ENCODE measurements around the gene BCL2L1. TPM values are rescaled to one million over a fixed set of nuclear protein-coding genes. Genes with fewer than 3 reads are reported as not detected.
A peak's percentile ranks its signal among the peaks of the same experiment; 100 is the strongest.

BCL2L1 gene
- total and polyA plus RNA-seq, 2 experiments from 2014 or later: 42.4 to 110 TPM

DNA sequence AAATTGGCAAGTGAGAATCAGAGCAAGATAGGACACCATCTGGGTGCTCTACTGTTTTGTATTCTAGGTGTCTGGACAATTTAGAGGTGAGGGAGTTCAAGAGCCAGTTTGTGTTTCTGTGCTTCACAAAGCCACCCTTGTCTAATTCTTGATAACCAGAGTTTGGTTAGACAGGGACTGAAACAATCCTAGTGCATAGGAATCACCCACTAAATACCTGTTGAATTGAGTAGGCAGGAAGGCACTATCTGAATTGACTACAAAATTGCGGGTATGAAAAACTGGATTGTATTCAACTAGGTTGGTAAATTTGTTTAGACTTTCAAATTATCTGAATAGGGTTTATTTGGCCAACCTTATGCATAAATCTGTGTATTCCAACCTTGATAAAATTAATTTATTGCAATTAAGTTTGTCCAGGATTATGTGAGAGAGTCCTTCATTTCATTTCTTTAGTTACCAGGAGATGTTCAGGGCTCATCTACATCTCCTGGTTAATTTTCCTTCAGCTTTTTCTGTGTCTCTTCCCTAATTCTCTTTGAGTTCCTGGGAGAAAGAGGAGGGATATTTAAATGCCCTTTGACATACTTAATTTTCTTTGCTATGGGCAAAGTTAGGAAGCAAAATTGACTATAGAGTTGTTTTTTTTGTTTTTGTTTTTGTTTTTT lies 18.1 kb upstream of the BCL2L1 start:
- Histone ChIP-seq H3K4me2 (peak overlapping the region; percentile 91), H3K4me1 (ENCODE audit: insufficient read depth) (peaks cover 16% of the 10 kb centered on the region), H3K27me3 (ENCODE audit: insufficient read depth) (no peaks in the 10 kb centered on the region), H3K36me3 (ENCODE audit: insufficient read depth) (peaks cover 30% of the 10 kb centered on the region), H2AFZ (no peak overlapping the region), H3F3A (replicated peaks; ENCODE audit: low read depth) (no peaks in the 10 kb centered on the region; the same call in 1 of the 2 replicates), H3K79me2 (replicated peaks; ENCODE audit: insufficient read depth) (peaks cover 65% of the 10 kb centered on the region), H3K27ac (ENCODE audit: low read depth) (no peak overlapping the region), H4K20me1 (replicated peaks; ENCODE audit: insufficient read depth) (peaks cover 40% of the 10 kb centered on the region), H3K4me3 (peak overlapping the region; percentile 81), H3K9me2 (ENCODE audit: insufficient read depth) (no peaks in the 10 kb centered on the region)
- Mint-ChIP-seq H3K9me3 (no peaks in the 10 kb centered on the region), H3K4me1 (no peaks in the 10 kb centered on the region; the same call in 2 of the 3 replicates), H3K36me3 (ENCODE audit: low read depth) (peaks cover 33% of the 10 kb centered on the region), H3K4me3 (no peak overlapping the region), H3K27ac (no peak overlapping the region), H3K27me3 (ENCODE audit: insufficient read depth, low read depth, poor library complexity) (peaks cover 4% of the 10 kb centered on the region)
- no peak for ATAC-seq
- DNase-seq (ENCODE audit: low spot score): no peak
- TF ChIP-seq POLR2AphosphoS5 (IDR thresholded peaks at IDR 0.05; ENCODE audit: low read depth): no peak
- no peak for TF ChIP-seq EZH2 (IDR thresholded peaks at IDR 0.05; ENCODE audit: low read depth, unreplicated experiment)
- TF ChIP-seq, protein P1, sequence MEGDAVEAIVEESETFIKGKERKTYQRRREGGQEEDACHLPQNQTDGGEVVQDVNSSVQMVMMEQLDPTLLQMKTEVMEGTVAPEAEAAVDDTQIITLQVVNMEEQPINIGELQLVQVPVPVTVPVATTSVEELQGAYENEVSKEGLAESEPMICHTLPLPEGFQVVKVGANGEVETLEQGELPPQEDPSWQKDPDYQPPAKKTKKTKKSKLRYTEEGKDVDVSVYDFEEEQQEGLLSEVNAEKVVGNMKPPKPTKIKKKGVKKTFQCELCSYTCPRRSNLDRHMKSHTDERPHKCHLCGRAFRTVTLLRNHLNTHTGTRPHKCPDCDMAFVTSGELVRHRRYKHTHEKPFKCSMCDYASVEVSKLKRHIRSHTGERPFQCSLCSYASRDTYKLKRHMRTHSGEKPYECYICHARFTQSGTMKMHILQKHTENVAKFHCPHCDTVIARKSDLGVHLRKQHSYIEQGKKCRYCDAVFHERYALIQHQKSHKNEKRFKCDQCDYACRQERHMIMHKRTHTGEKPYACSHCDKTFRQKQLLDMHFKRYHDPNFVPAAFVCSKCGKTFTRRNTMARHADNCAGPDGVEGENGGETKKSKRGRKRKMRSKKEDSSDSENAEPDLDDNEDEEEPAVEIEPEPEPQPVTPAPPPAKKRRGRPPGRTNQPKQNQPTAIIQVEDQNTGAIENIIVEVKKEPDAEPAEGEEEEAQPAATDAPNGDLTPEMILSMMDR (conservative IDR thresholded peaks at IDR 0.05; ENCODE audit: low read depth in 2 of 2): no peak
- no peak for TF ChIP-seq STAT1 (IDR thresholded peaks at IDR 0.05; ENCODE audit: unreplicated experiment)
- no peak for TF ChIP-seq EZH2phosphoT487 (IDR thresholded peaks at IDR 0.05; ENCODE audit: unreplicated experiment)
- no peak for TF ChIP-seq NANOG (IDR thresholded peaks at IDR 0.05; ENCODE audit: borderline replicate concordance)
- TF ChIP-seq CREB1 (CRISPR knock-in tag; IDR thresholded peaks at IDR 0.05; ENCODE audit: low read depth): no peak
- TF ChIP-seq, protein P2, sequence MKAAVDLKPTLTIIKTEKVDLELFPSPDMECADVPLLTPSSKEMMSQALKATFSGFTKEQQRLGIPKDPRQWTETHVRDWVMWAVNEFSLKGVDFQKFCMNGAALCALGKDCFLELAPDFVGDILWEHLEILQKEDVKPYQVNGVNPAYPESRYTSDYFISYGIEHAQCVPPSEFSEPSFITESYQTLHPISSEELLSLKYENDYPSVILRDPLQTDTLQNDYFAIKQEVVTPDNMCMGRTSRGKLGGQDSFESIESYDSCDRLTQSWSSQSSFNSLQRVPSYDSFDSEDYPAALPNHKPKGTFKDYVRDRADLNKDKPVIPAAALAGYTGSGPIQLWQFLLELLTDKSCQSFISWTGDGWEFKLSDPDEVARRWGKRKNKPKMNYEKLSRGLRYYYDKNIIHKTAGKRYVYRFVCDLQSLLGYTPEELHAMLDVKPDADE (IDR thresholded peaks at IDR 0.05): no peak
- TF ChIP-seq, protein P3, sequence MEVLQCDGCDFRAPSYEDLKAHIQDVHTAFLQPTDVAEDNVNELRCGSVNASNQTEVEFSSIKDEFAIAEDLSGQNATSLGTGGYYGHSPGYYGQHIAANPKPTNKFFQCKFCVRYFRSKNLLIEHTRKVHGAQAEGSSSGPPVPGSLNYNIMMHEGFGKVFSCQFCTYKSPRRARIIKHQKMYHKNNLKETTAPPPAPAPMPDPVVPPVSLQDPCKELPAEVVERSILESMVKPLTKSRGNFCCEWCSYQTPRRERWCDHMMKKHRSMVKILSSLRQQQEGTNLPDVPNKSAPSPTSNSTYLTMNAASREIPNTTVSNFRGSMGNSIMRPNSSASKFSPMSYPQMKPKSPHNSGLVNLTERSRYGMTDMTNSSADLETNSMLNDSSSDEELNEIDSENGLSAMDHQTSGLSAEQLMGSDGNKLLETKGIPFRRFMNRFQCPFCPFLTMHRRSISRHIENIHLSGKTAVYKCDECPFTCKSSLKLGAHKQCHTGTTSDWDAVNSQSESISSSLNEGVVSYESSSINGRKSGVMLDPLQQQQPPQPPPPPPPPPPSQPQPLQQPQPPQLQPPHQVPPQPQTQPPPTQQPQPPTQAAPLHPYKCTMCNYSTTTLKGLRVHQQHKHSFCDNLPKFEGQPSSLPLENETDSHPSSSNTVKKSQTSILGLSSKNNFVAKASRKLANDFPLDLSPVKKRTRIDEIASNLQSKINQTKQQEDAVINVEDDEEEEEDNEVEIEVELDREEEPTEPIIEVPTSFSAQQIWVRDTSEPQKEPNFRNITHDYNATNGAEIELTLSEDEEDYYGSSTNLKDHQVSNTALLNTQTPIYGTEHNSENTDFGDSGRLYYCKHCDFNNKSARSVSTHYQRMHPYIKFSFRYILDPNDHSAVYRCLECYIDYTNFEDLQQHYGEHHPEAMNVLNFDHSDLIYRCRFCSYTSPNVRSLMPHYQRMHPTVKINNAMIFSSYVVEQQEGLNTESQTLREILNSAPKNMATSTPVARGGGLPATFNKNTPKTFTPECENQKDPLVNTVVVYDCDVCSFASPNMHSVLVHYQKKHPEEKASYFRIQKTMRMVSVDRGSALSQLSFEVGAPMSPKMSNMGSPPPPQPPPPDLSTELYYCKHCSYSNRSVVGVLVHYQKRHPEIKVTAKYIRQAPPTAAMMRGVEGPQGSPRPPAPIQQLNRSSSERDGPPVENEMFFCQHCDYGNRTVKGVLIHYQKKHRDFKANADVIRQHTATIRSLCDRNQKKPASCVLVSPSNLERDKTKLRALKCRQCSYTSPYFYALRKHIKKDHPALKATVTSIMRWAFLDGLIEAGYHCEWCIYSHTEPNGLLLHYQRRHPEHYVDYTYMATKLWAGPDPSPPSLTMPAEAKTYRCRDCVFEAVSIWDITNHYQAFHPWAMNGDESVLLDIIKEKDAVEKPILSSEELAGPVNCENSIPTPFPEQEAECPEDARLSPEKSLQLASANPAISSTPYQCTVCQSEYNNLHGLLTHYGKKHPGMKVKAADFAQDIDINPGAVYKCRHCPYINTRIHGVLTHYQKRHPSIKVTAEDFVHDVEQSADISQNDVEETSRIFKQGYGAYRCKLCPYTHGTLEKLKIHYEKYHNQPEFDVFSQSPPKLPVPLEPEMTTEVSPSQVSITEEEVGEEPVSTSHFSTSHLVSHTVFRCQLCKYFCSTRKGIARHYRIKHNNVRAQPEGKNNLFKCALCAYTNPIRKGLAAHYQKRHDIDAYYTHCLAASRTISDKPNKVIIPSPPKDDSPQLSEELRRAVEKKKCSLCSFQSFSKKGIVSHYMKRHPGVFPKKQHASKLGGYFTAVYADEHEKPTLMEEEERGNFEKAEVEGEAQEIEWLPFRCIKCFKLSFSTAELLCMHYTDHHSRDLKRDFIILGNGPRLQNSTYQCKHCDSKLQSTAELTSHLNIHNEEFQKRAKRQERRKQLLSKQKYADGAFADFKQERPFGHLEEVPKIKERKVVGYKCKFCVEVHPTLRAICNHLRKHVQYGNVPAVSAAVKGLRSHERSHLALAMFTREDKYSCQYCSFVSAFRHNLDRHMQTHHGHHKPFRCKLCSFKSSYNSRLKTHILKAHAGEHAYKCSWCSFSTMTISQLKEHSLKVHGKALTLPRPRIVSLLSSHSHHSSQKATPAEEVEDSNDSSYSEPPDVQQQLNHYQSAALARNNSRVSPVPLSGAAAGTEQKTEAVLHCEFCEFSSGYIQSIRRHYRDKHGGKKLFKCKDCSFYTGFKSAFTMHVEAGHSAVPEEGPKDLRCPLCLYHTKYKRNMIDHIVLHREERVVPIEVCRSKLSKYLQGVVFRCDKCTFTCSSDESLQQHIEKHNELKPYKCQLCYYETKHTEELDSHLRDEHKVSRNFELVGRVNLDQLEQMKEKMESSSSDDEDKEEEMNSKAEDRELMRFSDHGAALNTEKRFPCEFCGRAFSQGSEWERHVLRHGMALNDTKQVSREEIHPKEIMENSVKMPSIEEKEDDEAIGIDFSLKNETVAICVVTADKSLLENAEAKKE (CRISPR knock-in tag; IDR thresholded peaks at IDR 0.05): no peak
- no peak for TF ChIP-seq ZNF114 (CRISPR knock-in tag; IDR thresholded peaks at IDR 0.05)
- TF ChIP-seq JUNB (IDR thresholded peaks at IDR 0.05; ENCODE audit: unreplicated experiment): no peak
- TF ChIP-seq, protein P4, sequence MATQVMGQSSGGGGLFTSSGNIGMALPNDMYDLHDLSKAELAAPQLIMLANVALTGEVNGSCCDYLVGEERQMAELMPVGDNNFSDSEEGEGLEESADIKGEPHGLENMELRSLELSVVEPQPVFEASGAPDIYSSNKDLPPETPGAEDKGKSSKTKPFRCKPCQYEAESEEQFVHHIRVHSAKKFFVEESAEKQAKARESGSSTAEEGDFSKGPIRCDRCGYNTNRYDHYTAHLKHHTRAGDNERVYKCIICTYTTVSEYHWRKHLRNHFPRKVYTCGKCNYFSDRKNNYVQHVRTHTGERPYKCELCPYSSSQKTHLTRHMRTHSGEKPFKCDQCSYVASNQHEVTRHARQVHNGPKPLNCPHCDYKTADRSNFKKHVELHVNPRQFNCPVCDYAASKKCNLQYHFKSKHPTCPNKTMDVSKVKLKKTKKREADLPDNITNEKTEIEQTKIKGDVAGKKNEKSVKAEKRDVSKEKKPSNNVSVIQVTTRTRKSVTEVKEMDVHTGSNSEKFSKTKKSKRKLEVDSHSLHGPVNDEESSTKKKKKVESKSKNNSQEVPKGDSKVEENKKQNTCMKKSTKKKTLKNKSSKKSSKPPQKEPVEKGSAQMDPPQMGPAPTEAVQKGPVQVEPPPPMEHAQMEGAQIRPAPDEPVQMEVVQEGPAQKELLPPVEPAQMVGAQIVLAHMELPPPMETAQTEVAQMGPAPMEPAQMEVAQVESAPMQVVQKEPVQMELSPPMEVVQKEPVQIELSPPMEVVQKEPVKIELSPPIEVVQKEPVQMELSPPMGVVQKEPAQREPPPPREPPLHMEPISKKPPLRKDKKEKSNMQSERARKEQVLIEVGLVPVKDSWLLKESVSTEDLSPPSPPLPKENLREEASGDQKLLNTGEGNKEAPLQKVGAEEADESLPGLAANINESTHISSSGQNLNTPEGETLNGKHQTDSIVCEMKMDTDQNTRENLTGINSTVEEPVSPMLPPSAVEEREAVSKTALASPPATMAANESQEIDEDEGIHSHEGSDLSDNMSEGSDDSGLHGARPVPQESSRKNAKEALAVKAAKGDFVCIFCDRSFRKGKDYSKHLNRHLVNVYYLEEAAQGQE (IDR thresholded peaks at IDR 0.05; ENCODE audit: unreplicated experiment): no peak
- no peak for TF ChIP-seq ZNF331 (CRISPR knock-in tag; IDR thresholded peaks at IDR 0.05; ENCODE audit: low read depth)

All from GM23338 (cell line).